Measurements from ENCODE around the gene SMO.

GRCh38 chr7:129170441-129171021 is 17.9 kb upstream of the SMO start:
- TF ChIP-seq ZKSCAN1 (IDR thresholded peaks at IDR 0.05; ENCODE audit: low read depth, low read length) (no peak), POLR2A (conservative IDR thresholded peaks at IDR 0.05) (no peak), ZNF384 (IDR thresholded peaks at IDR 0.05; ENCODE audit: low read depth, low read length) (no peak), BDP1 (IDR thresholded peaks at IDR 0.05; ENCODE audit: insufficient read depth, insufficient read length) (no peak)

Data from K562 (cell line).